Right atrium auricular region (tissue), 2 donors: ENCODE data around the gene MEGF6. TPM values are rescaled to one million over a fixed set of nuclear protein-coding genes. Genes with fewer than 3 reads are reported as not detected.

ENCODE experiments used
- DNase-seq: peaks from one replicate; pipeline ENCODE4 v3.0.0-alpha.2; 2019; ENCODE audit warnings: low spot score
- H3K27ac ChIP-seq, 2 donors: fragments of 200-600 bp; sonication (generic); 1 replicate in 1 of 2; 2 replicates in 1 of 2; pipeline ENCODE4 v1.5.1; 2016 to 2019
- H3K27me3 ChIP-seq, 2 donors: fragments of 200-600 bp; sonication (generic); one replicate each; pipeline versions ENCODE4 v1.5.1 to v1.6.0; 2017 to 2019
- H3K36me3 ChIP-seq: fragments of 200-600 bp; sonication (generic); one replicate; pipeline ENCODE4 v1.5.1; 2016
- H3K4me1 ChIP-seq, 2 donors: fragments of 200-600 bp; sonication (generic); one replicate each; pipeline versions ENCODE4 v1.5.1 to v1.6.0; 2017 to 2019
- H3K4me3 ChIP-seq, 2 donors: fragments of 200-600 bp; sonication (generic); 1 replicate in 1 of 2; 2 replicates in 1 of 2; pipeline ENCODE4 v1.5.1; 2017 to 2019; ENCODE audit warnings: mild to moderate bottlenecking in 1 of 2, moderate library complexity in 1 of 2
- H3K9me3 ChIP-seq, 2 donors: fragments of 200-600 bp; sonication (generic); one replicate each; pipeline ENCODE4 v1.5.1; 2019
- CTCF ChIP-seq, 2 donors: fragments of 200-600 bp; sonication (generic); IDR thresholded peaks; one replicate each; pipeline ENCODE4 v1.5.1; 2019; ENCODE audit warnings: antibody characterized with exemption in 2 of 2
- total RNA-seq, 2 donors: library from RNA; depleted of rRNA; stranded (reverse); fragments of >200 nt; gene quantifications; one replicate each; pipeline ENCODE4 v1.1.0, GENCODE V29; 2016

MEGF6 gene
- total RNA-seq, 2 donors from 2014 or later, result 14.9 to 32.6 TPM

GRCh38 chr1:3483801-3484444 is 127.4 kb downstream of the MEGF6 start:
- H3K9me3 ChIP-seq, result peaks cover 0 to 10% of the 10 kb centered on the region in 2 donors
- no peaks in the 10 kb centered on the region for H3K27me3 ChIP-seq
- no peak for DNase-seq
- no peaks in the 10 kb centered on the region for H3K4me1 ChIP-seq
- peak; percentile 78 to 94 for TF ChIP-seq CTCF (IDR thresholded peaks at IDR 0.05)
- H3K4me3 ChIP-seq, result no peak overlapping the region
- H3K36me3 ChIP-seq, result no peaks in the 10 kb centered on the region
- H3K27ac ChIP-seq, result no peak overlapping the region

GRCh38 chr1:3483380-3483779 is 127.9 kb downstream of the MEGF6 start:
- Histone ChIP-seq H3K27me3 (no peaks in the 10 kb centered on the region), H3K27ac (no peak overlapping the region), H3K4me1 (no peaks in the 10 kb centered on the region), H3K4me3 (no peak overlapping the region), H3K9me3 (peaks cover 0 to 5% of the 10 kb centered on the region in 2 donors), H3K36me3 (no peaks in the 10 kb centered on the region)
- no peak for DNase-seq
- no peak for TF ChIP-seq CTCF (IDR thresholded peaks at IDR 0.05)

- H3K9me3 ChIP-seq, result no peaks in the 10 kb centered on the region
- DNase-seq, result no peak
- H3K4me3 ChIP-seq, result no peak overlapping the region
- H3K36me3 ChIP-seq, result no peaks in the 10 kb centered on the region
- no peak overlapping the region for H3K27ac ChIP-seq
- H3K4me1 ChIP-seq, result no peaks in the 10 kb centered on the region
- no peak for TF ChIP-seq CTCF (IDR thresholded peaks at IDR 0.05)
- H3K27me3 ChIP-seq, result no peaks in the 10 kb centered on the region
Measured at GRCh38 chr1:3482378-3482849, 128.9 kb downstream of the MEGF6 start.

- no peaks in the 10 kb centered on the region for H3K36me3 ChIP-seq
- no peaks in the 10 kb centered on the region for H3K27me3 ChIP-seq
- H3K4me3 ChIP-seq, result no peak overlapping the region
- no peak overlapping the region for H3K27ac ChIP-seq
- no peak for TF ChIP-seq CTCF (IDR thresholded peaks at IDR 0.05)
- no peak for DNase-seq
- H3K9me3 ChIP-seq, result no peaks in the 10 kb centered on the region
- no peaks in the 10 kb centered on the region for H3K4me1 ChIP-seq
Measured at GRCh38 chr1:3481836-3482375, 129.4 kb downstream of the MEGF6 start.

GRCh38 chr1:3481046-3481445 is 130.3 kb downstream of the MEGF6 start:
- no peak for DNase-seq
- Histone ChIP-seq H3K27me3 (no peaks in the 10 kb centered on the region), H3K36me3 (no peaks in the 10 kb centered on the region), H3K27ac (no peak overlapping the region), H3K4me1 (no peaks in the 10 kb centered on the region), H3K9me3 (no peaks in the 10 kb centered on the region), H3K4me3 (no peak overlapping the region)
- TF ChIP-seq CTCF (IDR thresholded peaks at IDR 0.05), result no peak

GRCh38 chr1:3480369-3480719 is 131.0 kb downstream of the MEGF6 start:
- no peaks in the 10 kb centered on the region for H3K27me3 ChIP-seq
- no peaks in the 10 kb centered on the region for H3K9me3 ChIP-seq
- H3K27ac ChIP-seq, result no peak overlapping the region

More at GRCh38 chr1:3480369-3480719, 131.0 kb downstream of the MEGF6 start:
- H3K36me3 ChIP-seq, result no peaks in the 10 kb centered on the region
- TF ChIP-seq CTCF (IDR thresholded peaks at IDR 0.05), result no peak
- no peak overlapping the region for H3K4me3 ChIP-seq
- H3K4me1 ChIP-seq, result no peaks in the 10 kb centered on the region
- DNase-seq, result no peak
